ENCODE measurements around the gene OR2B2.

Gene OR2B2

GRCh38 chr6:27893059-27893835 lies 18.9 kb downstream of the OR2B2 start:
- peak; percentile 99 for DNase-seq

- DNase-seq, result no peak
Observed at GRCh38 chr6:27892649-27893058, 19.5 kb downstream of the OR2B2 start.

GRCh38 chr6:27891320-27891875 lies 20.8 kb downstream of the OR2B2 start:
- DNase-seq, result no peak

- DNase-seq, result peak; percentile 99
Observed at GRCh38 chr6:27890445-27891319, 21.5 kb downstream of the OR2B2 start.

- peak; percentile 80 for DNase-seq
Observed at GRCh38 chr6:27889628-27890444, 22.4 kb downstream of the OR2B2 start.

GRCh38 chr6:27889275-27889627 lies 22.9 kb downstream of the OR2B2 start:
- DNase-seq, result peak; percentile 74

GRCh38 chr6:27888566-27888965 lies 23.6 kb downstream of the OR2B2 start:
- DNase-seq, result no peak

- DNase-seq, result no peak
Observed at GRCh38 chr6:27886073-27886472, 26.1 kb downstream of the OR2B2 start.

GRCh38 chr6:27883136-27883535 lies 29.1 kb downstream of the OR2B2 start:
- DNase-seq, result no peak

GRCh38 chr6:27882624-27883023 lies 29.6 kb downstream of the OR2B2 start:
- no peak for DNase-seq

GRCh38 chr6:27879837-27880236 lies 32.4 kb downstream of the OR2B2 start:
- no peak for DNase-seq

- DNase-seq, result no peak
Observed at GRCh38 chr6:27874016-27874415, 38.2 kb downstream of the OR2B2 start.

GRCh38 chr6:27873021-27873940 lies 38.9 kb downstream of the OR2B2 start:
- peak; percentile 97 for DNase-seq

- no peak for DNase-seq
Observed at GRCh38 chr6:27872642-27873020, 39.6 kb downstream of the OR2B2 start.

- peak; percentile 99 for DNase-seq
Observed at GRCh38 chr6:27871924-27872638, 40.1 kb downstream of the OR2B2 start.

GRCh38 chr6:27870291-27870870 lies 41.8 kb downstream of the OR2B2 start:
- DNase-seq, result no peak

GRCh38 chr6:27868311-27868710 lies 43.9 kb downstream of the OR2B2 start:
- DNase-seq, result no peak

GRCh38 chr6:27867945-27868300 lies 44.3 kb downstream of the OR2B2 start:
- DNase-seq, result peak; percentile 77

- peak; percentile 99 for DNase-seq
Observed at GRCh38 chr6:27867051-27867944, 44.9 kb downstream of the OR2B2 start.
